Activated CD4-positive, alpha-beta T cell treated with anti-CD3 and anti-CD28 coated beads for 36 hours (primary cell): ENCODE results near the gene ZBTB46. TPM values are rescaled to one million over a fixed set of nuclear protein-coding genes. Genes with fewer than 3 reads are reported as not detected.
"Not testable (repeated sequence)": the region's sequence is repeated elsewhere in the genome, so short reads cannot be mapped to it uniquely, and the experiment has no call there.

Experiments used
- ATAC-seq: fragments of 200-7000 bp; cut with Tn5 transposase; one replicate; pipeline ENCODE4 v1.10.0; 2021; ENCODE audit warnings: mild to moderate bottlenecking, moderate library complexity
- CTCF ChIA-PET: fragments of 350-600 bp; sonication (Branson Sonifier 250); formaldehyde crosslinking; loops from one replicate; lab custom pipeline; 2021; ENCODE audit warnings: antibody characterized with exemption; lab: Charles Lee
- POLR2A ChIA-PET: fragments of 350-600 bp; sonication (Branson Sonifier 250); formaldehyde crosslinking; loops from one replicate; lab custom pipeline; 2021; ENCODE audit warnings: antibody characterized with exemption, inconsistent platforms; lab: Charles Lee
- DNase-seq: peaks from one replicate; pipeline ENCODE4 v3.0.0-alpha.2; 2020
- H3K27ac Mint-ChIP-seq: one replicate; pipeline ENCODE4 v1.8.0; 2021; ENCODE audit warnings: mixed read lengths
- H3K27me3 Mint-ChIP-seq: one replicate; pipeline ENCODE4 v1.8.0; 2021; ENCODE audit warnings: mixed read lengths
- H3K36me3 Mint-ChIP-seq: one replicate; pipeline ENCODE4 v1.8.0; 2021; ENCODE audit warnings: low read depth, mixed read lengths
- H3K4me1 Mint-ChIP-seq: one replicate; pipeline ENCODE4 v1.8.0; 2021; ENCODE audit warnings: mixed read lengths
- H3K4me3 Mint-ChIP-seq: one replicate; pipeline ENCODE4 v1.8.0; 2021; ENCODE audit warnings: mild to moderate bottlenecking, moderate library complexity, mixed read lengths
- H3K9me3 Mint-ChIP-seq: one replicate; pipeline ENCODE4 v1.8.0; 2021; ENCODE audit warnings: low read depth, mixed read lengths
- intact Hi-C, 2 experiments: fragments of 100-400 bp; cut with DNase I in 1 of 2; cut with micrococcal nuclease in 1 of 2; formaldehyde crosslinking; loops; one replicate each; pipeline versions ENCODE4 v1.14.2 to v1.15.1; 2022 to 2024; cut with DNase I, micrococcal nuclease
- total RNA-seq, 2 experiments: library from RNA; stranded (reverse); gene quantifications; one replicate each; pipeline ENCODE4 v1.2.3, GENCODE V29; 2021

Gene ZBTB46
- total RNA-seq, 2 experiments from 2014 or later = 0.88 to 1.3 TPM

DNA sequence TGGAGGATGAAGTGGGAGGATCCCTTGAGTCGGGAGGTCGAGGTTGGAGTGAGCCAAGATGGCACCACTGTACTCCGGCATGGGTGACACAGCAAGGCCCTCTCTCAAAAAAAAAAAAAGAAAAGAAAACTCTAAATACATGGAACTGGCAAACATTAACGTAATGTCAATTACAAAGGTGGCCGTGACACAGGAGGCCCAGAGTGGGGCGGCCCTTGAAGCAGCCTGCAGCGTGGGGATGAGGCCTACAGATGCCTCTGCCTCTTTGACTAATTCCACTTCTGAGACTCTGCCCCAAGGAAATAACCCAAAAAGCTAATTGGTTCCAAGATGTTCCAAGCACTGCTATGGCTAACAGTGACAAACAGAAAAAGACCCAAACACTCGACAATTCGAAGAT is 21.2 kb downstream of the ZBTB46 start:
- ATAC-seq = no peak
- no peaks in the 10 kb centered on the region for H3K4me1 Mint-ChIP-seq
- intact Hi-C loops = no loop called here
- ChIA-PET CTCF (no interaction called here), POLR2A (no interaction called here)
- H3K9me3 Mint-ChIP-seq = no peaks in the 10 kb centered on the region
- H3K27ac Mint-ChIP-seq = no peak overlapping the region
- no peaks in the 10 kb centered on the region for H3K36me3 Mint-ChIP-seq
- no peaks in the 10 kb centered on the region for H3K27me3 Mint-ChIP-seq
- no peak for DNase-seq
- no peak overlapping the region for H3K4me3 Mint-ChIP-seq

DNA sequence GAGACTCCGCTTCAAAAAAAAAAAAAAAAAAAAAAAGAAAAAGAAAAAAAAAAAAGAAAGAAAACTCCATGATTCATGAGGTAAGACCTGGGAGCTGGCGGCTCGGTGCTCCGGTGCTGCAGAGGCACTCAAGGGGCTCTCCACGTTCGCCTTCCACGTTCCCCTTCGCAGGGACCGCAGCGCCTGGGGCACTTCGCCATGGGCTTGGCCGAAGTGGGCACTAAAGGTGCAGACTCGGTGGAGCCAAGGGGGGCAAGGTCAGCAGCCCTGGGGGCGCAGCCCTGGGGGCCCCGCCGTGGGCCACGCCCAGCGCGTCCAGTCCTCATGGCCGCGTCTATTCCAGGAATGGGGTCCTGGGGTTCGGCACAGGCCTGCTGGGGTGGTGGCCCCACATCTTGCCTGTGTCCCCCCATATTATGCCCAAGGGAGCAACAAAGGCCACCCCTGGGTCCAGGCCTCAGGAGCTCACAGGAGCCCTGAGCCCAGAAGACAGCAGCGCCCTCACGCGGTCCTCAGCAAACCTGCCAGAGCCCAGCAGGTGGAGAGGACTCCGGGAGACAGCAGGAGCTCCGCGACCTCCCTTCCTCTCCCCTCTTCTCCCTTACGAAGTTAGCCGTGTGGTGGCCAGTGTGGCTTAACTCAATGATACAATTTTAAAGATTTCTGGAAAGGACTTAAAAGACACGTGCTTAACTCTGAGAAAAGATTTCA is 21.9 kb downstream of the ZBTB46 start:
- intact Hi-C loops = no loop called here
- POLR2A ChIA-PET = no interaction called here

DNA sequence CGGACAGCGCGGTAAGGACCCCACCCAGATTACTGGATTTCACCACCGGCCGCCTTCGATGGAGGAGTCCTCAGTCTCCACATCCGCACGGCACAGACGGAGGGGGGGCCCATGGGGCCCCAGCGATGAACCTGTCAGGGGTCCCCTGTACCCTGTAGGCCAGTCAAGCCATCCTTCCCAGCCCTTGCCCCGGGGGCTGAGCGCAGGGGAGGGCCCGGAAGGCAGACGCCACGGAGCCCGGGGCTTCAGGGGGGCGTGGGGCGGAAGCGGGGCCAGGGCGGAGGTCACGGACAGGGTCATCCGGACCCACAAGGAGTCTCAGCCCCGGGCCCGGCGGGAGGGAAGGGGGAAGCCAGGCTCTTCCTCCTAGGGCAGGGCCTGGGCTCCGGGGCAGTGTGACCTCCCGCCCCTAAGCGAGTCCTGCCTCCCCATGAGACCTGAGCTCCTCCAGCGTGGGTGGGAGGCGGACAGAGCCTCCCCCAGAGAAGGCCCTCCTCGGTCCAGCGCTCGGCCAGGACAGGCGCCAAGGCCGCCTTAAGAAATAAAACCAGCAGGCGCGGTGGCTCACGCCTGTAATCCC is 22.8 kb downstream of the ZBTB46 start:
- ChIA-PET POLR2A (interaction anchor here (0.6 kb wide), 1 partner anchor 923 kb away, joined by 3 read pairs; no protein-coding TSS in a partner anchor), CTCF (no interaction called here)
- no peak for DNase-seq
- Mint-ChIP-seq H3K4me1 (peaks cover 3% of the 10 kb centered on the region), H3K27me3 (peaks cover 9% of the 10 kb centered on the region), H3K27ac (no peak overlapping the region), H3K4me3 (no peak overlapping the region), H3K9me3 (no peaks in the 10 kb centered on the region), H3K36me3 (no peaks in the 10 kb centered on the region)
- ATAC-seq = no peak
- intact Hi-C loops = no loop called here

More for the DNA sequence above, 21.9 kb downstream of the ZBTB46 start:
- Mint-ChIP-seq H3K4me1 (no peaks in the 10 kb centered on the region), H3K4me3 (no peak overlapping the region), H3K36me3 (no peaks in the 10 kb centered on the region), H3K9me3 (no peaks in the 10 kb centered on the region), H3K27ac (no peak overlapping the region), H3K27me3 (peaks cover 3% of the 10 kb centered on the region)
- DNase-seq (no peak), ATAC-seq (no peak)
- CTCF ChIA-PET = interaction anchor here (0.7 kb wide), 1 partner anchor 9 kb away, joined by 4 read pairs; no protein-coding TSS in a partner anchor

DNA sequence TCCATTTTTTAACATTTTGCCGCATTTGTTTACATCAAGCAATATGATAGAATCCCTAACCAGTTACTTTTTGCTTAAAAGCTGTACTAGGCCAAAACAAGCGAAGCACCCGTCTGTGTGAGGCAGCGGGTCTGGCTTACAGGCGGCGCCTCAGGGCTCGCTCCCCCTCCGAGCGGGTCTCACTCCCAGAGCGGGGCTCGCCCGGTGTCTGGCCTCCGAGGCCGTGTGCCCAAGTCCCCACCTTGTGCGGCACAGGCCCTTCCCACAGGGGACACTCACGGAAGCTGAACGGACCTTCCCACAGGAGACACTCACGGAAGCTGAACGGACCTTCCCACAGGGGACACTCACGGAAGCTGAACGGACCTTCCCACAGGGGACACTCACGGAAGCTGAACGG is 23.4 kb downstream of the ZBTB46 start:
- ChIA-PET CTCF (no interaction called here), POLR2A (interaction anchor here (0.6 kb wide), 1 partner anchor 922 kb away, joined by 3 read pairs; no protein-coding TSS in a partner anchor)

DNA sequence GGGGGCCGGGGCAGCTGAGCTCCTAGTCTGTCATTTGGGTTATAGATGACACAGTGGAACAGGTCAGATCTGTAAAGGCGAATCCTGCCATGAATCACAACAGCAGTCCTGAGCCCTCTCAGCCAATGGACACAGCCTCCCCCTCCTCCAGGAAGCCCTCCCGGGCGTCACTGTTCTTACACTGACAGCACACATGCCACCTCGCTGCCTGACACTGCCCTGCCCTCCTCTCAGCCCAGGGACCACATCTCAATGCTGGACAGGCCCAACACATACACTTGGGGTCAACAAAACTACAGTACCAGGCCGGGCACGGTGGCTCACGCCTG is 26.8 kb downstream of the ZBTB46 start:
- Mint-ChIP-seq H3K36me3 (no peaks in the 10 kb centered on the region), H3K4me3 (no peak overlapping the region), H3K4me1 (peaks cover 3% of the 10 kb centered on the region), H3K9me3 (no peaks in the 10 kb centered on the region), H3K27me3 (peaks cover 12% of the 10 kb centered on the region), H3K27ac (no peak overlapping the region)
- ChIA-PET POLR2A (no interaction called here), CTCF (interaction anchor here (0.7 kb wide), 1 partner anchor 43 kb away, joined by 3 read pairs; no protein-coding TSS in a partner anchor)
- intact Hi-C loops = no loop called here
- no peak for DNase-seq
- ATAC-seq = no peak

More for the DNA sequence above, 23.4 kb downstream of the ZBTB46 start:
- Mint-ChIP-seq H3K27ac (no peak overlapping the region), H3K36me3 (no peaks in the 10 kb centered on the region), H3K27me3 (peaks cover 12% of the 10 kb centered on the region), H3K9me3 (no peaks in the 10 kb centered on the region), H3K4me1 (peaks cover 3% of the 10 kb centered on the region), H3K4me3 (no peak overlapping the region)
- intact Hi-C loops = no loop called here
- ATAC-seq (no peak), DNase-seq (no peak)

DNA sequence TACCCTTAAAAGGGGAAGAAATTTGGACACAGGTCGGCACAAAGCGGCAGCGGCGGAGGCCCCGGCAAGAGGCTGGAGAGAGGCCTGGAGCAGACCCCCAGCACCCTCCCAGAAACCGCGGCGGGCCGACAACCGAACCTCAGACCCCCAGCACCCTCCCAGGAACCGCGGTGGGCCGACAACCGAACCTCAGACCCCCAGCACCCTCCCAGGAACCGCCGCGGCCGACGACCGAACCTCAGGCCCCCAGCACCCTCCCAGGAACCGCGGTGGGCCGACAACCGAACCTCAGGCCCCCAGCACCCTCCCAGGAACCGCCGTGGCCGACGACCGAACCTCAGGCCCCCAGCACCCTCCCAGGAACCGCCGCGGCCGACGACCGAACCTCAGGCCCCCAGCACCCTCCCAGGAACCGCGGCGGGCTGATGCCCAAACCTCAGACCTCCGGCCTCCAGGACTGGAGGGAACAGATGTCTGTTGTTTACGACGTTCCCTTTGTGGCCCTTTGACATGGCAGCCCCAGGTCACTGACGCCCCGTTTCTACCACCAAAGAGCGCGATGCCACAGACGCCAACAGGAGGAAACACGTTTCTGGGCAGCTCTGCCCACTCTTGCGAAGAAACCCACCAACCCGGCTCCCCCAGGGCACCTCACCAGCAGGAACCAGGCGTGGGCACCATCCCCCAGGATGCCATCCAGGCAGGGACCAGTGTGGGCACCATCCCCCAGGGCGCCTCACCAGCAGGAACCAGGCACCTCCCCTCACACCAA is 28.4 kb downstream of the ZBTB46 start:
- ATAC-seq = no peak
- no peaks in the 10 kb centered on the region for H3K36me3 Mint-ChIP-seq
- peaks cover 3% of the 10 kb centered on the region for H3K4me1 Mint-ChIP-seq
- H3K9me3 Mint-ChIP-seq = no peaks in the 10 kb centered on the region
- peaks cover 12% of the 10 kb centered on the region for H3K27me3 Mint-ChIP-seq
- ChIA-PET CTCF (no interaction called here), POLR2A (no interaction called here)
- no peak overlapping the region for H3K27ac Mint-ChIP-seq
- DNase-seq = no peak
- intact Hi-C loops = no loop called here
- H3K4me3 Mint-ChIP-seq = no peak overlapping the region

DNA sequence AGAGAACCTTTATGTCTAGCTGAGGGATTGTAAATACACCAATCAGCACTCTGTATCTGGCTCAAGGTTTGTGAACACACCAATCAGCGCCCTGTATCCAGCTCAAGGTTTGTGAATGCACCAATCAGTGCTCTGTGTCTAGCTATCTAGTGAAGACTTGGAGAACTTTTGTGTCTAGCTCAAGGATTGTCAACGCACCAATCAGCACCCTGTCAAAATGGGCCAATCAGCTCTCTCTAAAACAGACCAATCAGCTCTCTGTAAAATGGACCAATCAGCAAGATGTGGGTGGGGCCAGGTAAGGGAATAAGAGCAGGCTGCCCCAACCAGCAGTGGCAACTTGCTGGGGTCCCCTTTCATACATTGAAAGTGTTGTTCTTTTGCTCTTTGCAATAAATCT is 29.9 kb downstream of the ZBTB46 start:
- not testable (repeated sequence) for H3K27ac Mint-ChIP-seq

DNA sequence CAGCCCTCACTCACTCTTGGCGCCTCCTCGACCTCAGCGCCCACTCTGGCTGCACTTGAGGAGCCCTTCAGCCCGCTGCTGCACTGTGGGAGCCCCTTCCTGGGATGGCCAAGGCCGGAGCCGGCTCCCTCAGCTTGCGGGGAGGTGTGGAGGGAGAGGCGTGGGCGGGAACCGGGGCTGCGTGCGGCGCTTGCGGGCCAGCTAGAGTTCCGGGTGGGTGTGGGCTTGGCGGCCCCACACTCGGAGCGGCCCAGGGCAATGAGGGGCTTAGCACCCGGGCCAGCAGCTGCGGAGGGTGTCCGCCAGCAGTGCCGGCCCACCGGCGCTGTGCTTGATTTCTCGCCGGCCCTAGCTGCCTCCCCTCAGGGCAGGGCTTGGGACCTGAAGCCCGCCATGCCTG is 30.7 kb downstream of the ZBTB46 start:
- CTCF ChIA-PET = interaction anchor here (1.1 to 1.9 kb wide), 3 partner anchors 15 to 218 kb away, joined by 3 to 12 read pairs (median 4); no protein-coding TSS in a partner anchor
- H3K27ac Mint-ChIP-seq, POLR2A ChIA-PET: not testable (repeated sequence)

More for the DNA sequence above, 29.9 kb downstream of the ZBTB46 start:
- H3K36me3 Mint-ChIP-seq, H3K4me3 Mint-ChIP-seq, H3K9me3 Mint-ChIP-seq, intact Hi-C loops, ATAC-seq, POLR2A ChIA-PET, H3K4me1 Mint-ChIP-seq: not testable (repeated sequence)
- peak; percentile 36 for DNase-seq
- CTCF ChIA-PET = interaction anchor here (0.8 to 1.9 kb wide), 4 partner anchors 11 to 219 kb away, joined by 3 to 12 read pairs (median 4); no protein-coding TSS in a partner anchor
- H3K27me3 Mint-ChIP-seq = peaks cover 12% of the 10 kb centered on the region

DNA sequence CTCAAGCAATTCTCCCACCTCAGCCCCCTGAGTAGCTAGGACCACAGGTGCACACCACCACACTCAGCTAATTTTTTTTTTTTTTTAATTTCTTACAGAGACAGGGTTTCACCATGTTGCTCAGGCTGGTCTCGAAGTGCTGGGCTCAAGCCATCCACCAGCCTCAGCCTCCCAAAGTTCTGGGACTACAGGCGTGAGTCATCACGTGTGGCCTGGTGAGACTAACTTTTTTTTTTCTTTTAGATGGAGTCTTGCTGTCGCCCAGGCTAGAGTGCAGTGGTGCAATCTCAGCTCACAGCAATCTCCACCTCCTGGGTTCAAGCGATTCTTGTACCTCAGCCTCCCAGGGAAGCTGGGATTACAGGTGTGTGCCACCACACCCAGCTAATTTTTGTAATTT is 31.9 kb downstream of the ZBTB46 start:
- DNase-seq, H3K9me3 Mint-ChIP-seq, H3K36me3 Mint-ChIP-seq, POLR2A ChIA-PET, H3K4me3 Mint-ChIP-seq, H3K27ac Mint-ChIP-seq, ATAC-seq, H3K4me1 Mint-ChIP-seq: not testable (repeated sequence)
- H3K27me3 Mint-ChIP-seq = peaks cover 12% of the 10 kb centered on the region
- CTCF ChIA-PET = interaction anchor here (0.6 kb wide), 1 partner anchor 42 kb away, joined by 4 read pairs; no protein-coding TSS in a partner anchor
- intact Hi-C loops = loop anchor here in 1 of 2 experiments (5.0 kb wide), 2 partner anchors 92 to 262 kb away; partner anchors contain the start of genes ARFRP1, PTK6 and ZGPAT

More for the DNA sequence above, 30.7 kb downstream of the ZBTB46 start:
- H3K4me1 Mint-ChIP-seq, intact Hi-C loops, H3K4me3 Mint-ChIP-seq, H3K36me3 Mint-ChIP-seq, H3K9me3 Mint-ChIP-seq, ATAC-seq, DNase-seq: not testable (repeated sequence)
- H3K27me3 Mint-ChIP-seq = peaks cover 12% of the 10 kb centered on the region

DNA sequence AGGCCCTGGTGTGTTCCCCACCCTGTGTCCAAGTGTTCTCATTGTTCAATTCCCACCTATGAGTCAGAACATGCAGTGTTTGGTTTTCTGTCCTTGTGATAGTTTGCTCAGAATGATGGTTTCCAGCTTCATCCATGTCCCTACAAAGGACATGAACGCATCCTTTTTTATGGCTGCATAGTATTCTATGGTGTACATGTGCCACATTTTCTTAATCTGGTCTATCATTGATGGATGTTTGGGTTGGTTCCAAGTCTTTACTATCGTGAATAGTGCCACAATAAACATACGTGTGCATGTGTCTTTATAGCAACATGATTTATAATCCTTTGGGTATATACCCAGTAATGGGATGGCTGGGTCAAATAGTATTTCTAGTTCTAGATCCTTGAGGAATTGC is 33.9 kb downstream of the ZBTB46 start:
- H3K27me3 Mint-ChIP-seq, H3K4me1 Mint-ChIP-seq, ATAC-seq, CTCF ChIA-PET, H3K27ac Mint-ChIP-seq, H3K4me3 Mint-ChIP-seq, DNase-seq, H3K36me3 Mint-ChIP-seq, H3K9me3 Mint-ChIP-seq, POLR2A ChIA-PET: not testable (repeated sequence)
- intact Hi-C loops = loop anchor here in 1 of 2 experiments (5.0 kb wide), 2 partner anchors 90 to 260 kb away; partner anchors contain the start of genes ARFRP1, PTK6 and ZGPAT

DNA sequence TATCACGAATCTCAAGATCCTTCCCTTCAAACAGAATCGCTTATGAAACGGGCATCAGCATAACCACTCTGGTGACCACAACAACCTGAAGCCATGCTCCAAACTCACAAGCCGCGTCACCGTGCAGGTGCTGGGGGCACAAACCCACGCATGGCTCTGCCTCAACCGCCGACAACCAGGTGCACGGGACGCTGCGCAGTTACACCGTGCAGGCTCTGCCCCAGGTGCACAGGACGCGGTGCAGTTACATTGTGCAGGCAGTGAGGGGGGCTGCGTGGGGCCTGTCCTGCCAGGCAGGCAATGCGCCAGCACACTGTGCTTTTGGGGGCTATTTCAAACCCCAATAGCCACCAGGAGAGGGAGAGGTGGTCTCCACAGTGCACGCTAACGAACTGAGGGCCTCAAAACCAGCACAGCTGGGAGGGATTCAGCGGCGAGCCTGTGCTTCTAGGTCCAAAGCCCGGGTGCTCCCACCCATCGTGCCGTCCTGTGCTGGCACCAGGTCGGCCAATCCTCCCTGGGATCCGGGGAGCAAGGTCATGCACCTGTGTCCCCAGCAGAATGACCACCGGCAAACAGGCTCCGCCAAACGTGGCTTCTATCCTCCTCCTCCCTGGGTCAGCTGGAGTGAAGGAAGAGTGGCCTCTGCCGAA is 35.8 kb downstream of the ZBTB46 start:
- DNase-seq = no peak
- POLR2A ChIA-PET = no interaction called here
- ATAC-seq = no peak
- H3K27ac Mint-ChIP-seq = no peak overlapping the region
- H3K36me3 Mint-ChIP-seq = no peaks in the 10 kb centered on the region
- peaks cover 2% of the 10 kb centered on the region for H3K4me1 Mint-ChIP-seq
- H3K27me3 Mint-ChIP-seq = peaks cover 2% of the 10 kb centered on the region
- intact Hi-C loops = loop anchor here in 1 of 2 experiments (5.0 kb wide), 2 partner anchors 88 to 258 kb away; partner anchors contain the start of genes ARFRP1, PTK6 and ZGPAT
- no peaks in the 10 kb centered on the region for H3K9me3 Mint-ChIP-seq
- no peak overlapping the region for H3K4me3 Mint-ChIP-seq
- CTCF ChIA-PET = interaction anchor here (0.6 to 1.9 kb wide), 6 partner anchors 9 to 511 kb away, joined by 3 to 8 read pairs (median 4); no protein-coding TSS in a partner anchor
